Measurements from ENCODE around the gene WWC2. TPM values are rescaled to one million over a fixed set of nuclear protein-coding genes. Genes with fewer than 3 reads are reported as not detected.

Gene WWC2
- total RNA-seq, 6 experiments from 2014 or later, result 86.3 to 114 (median 95.2) TPM

DNA sequence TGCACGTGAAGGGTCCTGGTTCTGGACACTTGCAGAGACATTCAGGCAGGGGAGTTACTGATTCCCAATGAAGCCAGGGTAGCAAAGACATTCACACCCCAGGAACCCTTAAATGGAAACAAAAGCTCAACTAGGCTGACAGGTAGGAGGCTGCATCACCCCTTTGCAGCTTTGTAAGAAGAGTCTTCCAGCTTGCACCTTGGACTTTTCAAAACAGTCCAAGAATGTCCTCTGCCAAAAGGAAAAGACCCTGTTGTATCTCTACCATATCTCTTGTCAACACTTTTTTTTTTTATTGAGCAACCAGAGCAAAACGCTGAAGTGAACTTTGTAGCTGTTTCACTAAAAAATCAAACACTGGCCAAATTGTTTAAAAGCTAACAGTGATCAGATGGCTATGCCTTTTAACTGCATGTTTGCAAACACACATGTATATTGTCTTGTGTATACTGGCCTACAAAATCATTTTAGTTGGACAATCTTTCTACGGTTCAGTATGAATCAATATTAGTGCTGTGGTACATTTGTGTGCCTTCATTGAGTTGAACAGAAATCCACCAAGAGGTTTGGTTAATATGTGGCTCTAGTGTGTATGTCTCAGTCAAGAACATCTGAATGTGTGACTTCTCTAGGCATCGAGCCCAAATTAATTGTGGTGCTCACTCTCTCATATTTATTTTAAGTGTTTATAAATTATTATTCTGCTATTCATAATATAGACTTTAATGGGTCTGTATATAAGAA is 18.5 kb upstream of the WWC2 start:
- Mint-ChIP-seq H3K36me3 (ENCODE audit: low read depth) (no peaks in the 10 kb centered on the region), H3K9me3 (no peaks in the 10 kb centered on the region), H3K27me3 (ENCODE audit: insufficient read depth) (peaks cover 4% of the 10 kb centered on the region), H3K27ac (no peak overlapping the region), H3K4me1 (ENCODE audit: low read depth) (peaks cover 4% of the 10 kb centered on the region), H3K4me3 (no peak overlapping the region)
- DNase-seq, result no peak
- TF ChIP-seq, protein P1, sequence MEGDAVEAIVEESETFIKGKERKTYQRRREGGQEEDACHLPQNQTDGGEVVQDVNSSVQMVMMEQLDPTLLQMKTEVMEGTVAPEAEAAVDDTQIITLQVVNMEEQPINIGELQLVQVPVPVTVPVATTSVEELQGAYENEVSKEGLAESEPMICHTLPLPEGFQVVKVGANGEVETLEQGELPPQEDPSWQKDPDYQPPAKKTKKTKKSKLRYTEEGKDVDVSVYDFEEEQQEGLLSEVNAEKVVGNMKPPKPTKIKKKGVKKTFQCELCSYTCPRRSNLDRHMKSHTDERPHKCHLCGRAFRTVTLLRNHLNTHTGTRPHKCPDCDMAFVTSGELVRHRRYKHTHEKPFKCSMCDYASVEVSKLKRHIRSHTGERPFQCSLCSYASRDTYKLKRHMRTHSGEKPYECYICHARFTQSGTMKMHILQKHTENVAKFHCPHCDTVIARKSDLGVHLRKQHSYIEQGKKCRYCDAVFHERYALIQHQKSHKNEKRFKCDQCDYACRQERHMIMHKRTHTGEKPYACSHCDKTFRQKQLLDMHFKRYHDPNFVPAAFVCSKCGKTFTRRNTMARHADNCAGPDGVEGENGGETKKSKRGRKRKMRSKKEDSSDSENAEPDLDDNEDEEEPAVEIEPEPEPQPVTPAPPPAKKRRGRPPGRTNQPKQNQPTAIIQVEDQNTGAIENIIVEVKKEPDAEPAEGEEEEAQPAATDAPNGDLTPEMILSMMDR (IDR thresholded peaks at IDR 0.05), result no peak

DNA sequence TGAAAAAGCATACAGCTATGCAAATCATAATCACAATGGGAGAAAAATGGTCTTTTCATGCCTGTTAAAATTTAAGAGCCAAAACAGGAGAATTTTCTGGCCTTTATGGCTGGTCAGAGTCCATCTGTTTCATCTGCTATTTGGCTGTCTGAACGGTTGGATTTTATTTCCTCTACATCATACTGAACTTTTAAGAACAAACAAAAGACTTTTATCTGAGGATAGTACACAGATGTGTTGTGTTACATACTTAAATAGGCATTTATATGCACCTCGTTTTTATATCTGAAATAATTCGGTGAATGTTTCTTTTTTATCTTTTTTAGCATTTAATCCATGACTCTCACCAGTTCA is 18.0 kb upstream of the WWC2 start:
- H3K27ac Mint-ChIP-seq, result no peak overlapping the region
- H3K4me1 Mint-ChIP-seq (ENCODE audit: low read depth), result no peaks in the 10 kb centered on the region; the same call in 1 of the 2 replicates
- H3K9me3 Mint-ChIP-seq, result no peaks in the 10 kb centered on the region
- DNase-seq, result no peak
- H3K27me3 Mint-ChIP-seq (ENCODE audit: insufficient read depth), result peaks cover 4% of the 10 kb centered on the region
- no peak overlapping the region for H3K4me3 Mint-ChIP-seq
- H3K36me3 Mint-ChIP-seq (ENCODE audit: low read depth), result no peaks in the 10 kb centered on the region
- TF ChIP-seq, protein P1 (IDR thresholded peaks at IDR 0.05), result no peak

DNA sequence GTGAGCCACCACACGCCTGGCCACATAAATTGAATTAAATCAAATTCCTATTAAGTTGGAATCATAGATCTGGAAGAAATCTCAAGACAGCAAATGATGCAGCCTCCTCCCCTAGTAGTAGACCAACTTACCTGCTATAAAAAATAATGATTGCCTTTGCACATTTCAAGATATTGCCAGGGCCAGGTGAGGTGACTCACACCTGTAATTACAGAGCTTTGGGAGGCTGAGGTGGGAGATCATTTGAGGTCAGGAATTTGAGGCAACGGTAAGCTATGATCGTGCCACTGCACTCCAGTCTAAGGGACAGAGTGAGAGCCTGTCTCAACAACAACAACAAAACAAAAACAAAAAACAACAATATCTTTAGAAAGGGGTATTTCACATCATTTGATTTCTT is 17.0 kb upstream of the WWC2 start:
- no peak overlapping the region for H3K4me3 Mint-ChIP-seq
- H3K36me3 Mint-ChIP-seq (ENCODE audit: low read depth), result no peaks in the 10 kb centered on the region
- TF ChIP-seq, protein P1 (IDR thresholded peaks at IDR 0.05), result no peak
- peaks cover 4% of the 10 kb centered on the region for H3K27me3 Mint-ChIP-seq (ENCODE audit: insufficient read depth)
- DNase-seq, result no peak
- H3K27ac Mint-ChIP-seq, result no peak overlapping the region
- no peaks in the 10 kb centered on the region; the same call in 1 of the 2 replicates for H3K4me1 Mint-ChIP-seq (ENCODE audit: low read depth)
- H3K9me3 Mint-ChIP-seq, result no peaks in the 10 kb centered on the region

DNA sequence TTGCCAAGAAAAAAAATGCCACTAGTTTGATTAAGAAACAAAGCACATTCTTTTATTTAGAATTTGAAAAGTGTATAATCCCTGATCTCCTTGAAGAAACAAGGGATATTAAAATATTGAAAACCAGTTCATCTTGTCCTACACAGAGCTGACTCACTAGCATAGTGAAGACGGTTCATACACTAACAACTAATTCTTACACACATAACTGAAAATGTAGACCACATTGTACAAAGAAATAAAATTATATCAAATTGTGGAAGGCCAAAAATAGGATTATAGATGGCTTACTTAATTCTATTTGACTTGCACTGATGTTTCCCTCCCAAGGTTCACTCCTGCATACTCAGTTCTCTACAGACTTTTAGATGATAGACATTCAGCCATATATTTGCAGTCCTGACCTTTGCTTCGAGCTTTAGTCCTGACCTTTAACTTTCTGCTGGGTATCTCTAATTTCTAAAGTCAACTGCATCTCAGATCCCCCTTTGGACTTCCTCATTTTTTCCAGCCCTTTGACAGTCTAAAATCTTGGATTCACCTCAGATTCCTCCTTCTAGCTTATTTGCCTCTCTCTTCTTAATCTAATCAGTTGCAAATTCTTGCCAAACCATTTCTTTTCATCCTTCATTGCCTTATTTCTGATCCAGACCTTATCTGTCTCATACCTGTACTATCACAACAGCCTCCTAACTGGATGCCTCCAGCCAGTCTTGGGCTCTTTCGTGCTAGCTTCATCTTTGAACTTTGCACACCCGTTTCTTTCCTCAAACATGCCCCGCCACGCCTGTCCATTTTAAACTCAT is 4.5 kb upstream of the WWC2 start:
- H3K27ac Mint-ChIP-seq, result no peak overlapping the region
- TF ChIP-seq, protein P1 (IDR thresholded peaks at IDR 0.05), result no peak
- peaks cover 9% of the 10 kb centered on the region; the same call in 1 of the 2 replicates for H3K36me3 Mint-ChIP-seq (ENCODE audit: low read depth)

DNA sequence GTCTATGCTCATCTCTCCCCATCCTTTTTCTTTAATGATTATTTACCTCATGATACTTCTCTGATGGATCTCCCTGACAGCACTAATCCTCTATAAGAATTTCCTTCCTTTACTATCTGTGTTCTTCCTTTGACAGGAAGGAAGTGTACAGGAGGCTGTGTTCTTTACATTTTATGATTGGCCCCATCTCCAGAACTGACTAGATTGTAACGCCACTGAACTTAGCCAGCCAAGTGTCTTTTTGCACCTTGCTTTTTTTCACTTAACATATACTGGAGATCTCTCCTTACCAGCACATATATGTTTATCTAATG is 3.9 kb upstream of the WWC2 start:
- Mint-ChIP-seq H3K9me3 (no peaks in the 10 kb centered on the region), H3K27ac (no peak overlapping the region), H3K27me3 (ENCODE audit: insufficient read depth) (peaks cover 4% of the 10 kb centered on the region), H3K36me3 (ENCODE audit: low read depth) (0 out of 2 replicates have a peak, but pooled peaks cover 6% of the 10 kb centered on the region), H3K4me1 (ENCODE audit: low read depth) (peaks cover 25% of the 10 kb centered on the region), H3K4me3 (no peak overlapping the region)
- DNase-seq, result no peak
- TF ChIP-seq, protein P1 (IDR thresholded peaks at IDR 0.05), result no peak

More for the DNA sequence above, 4.5 kb upstream of the WWC2 start:
- H3K4me3 Mint-ChIP-seq, result no peak overlapping the region
- peaks cover 4% of the 10 kb centered on the region for H3K27me3 Mint-ChIP-seq (ENCODE audit: insufficient read depth)
- peaks cover 25% of the 10 kb centered on the region for H3K4me1 Mint-ChIP-seq (ENCODE audit: low read depth)
- DNase-seq, result no peak
- peaks cover 2% of the 10 kb centered on the region for H3K9me3 Mint-ChIP-seq

All from HFFc6 (cell line).